ENCODE measurements around the gene CDK5RAP2.

The CDK5RAP2 gene

DNA sequence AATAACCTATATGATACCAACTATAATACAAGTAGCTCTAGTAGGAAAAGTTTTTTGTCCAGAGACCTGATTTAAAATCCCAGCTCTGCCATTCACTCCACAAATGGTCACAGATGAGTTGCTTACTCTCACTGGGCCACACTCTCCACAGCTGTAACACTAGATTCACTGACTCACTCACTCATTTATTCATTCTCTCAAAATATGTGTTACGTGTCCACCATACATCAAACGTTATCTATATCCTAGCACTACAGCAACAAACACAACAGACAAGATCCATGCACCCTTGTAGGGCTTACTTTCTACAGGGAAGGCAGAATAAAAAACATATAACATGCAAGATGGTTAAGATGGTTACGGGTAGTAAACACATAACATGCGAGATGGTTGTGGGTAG is 146.3 kb downstream of the CDK5RAP2 start:
- no peak for DNase-seq

DNA sequence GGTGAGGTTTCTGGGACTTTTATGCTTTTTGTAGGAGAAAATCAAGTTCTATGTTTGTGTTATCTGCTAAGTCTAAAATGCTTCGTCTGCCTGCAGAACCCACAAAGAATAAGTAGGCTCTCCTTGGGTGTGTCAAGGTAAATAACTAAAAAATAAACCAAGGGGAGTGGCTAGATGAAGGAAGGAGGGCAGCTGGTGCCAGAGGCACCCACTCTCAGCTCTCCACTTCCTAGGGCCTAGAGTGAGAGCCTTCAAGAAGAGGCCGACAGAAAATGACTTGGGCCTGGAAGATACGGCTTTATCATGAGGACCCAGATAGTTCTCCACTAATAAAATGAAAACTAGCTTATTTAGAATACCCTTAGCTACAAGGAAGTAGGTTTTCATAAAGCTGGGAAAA is 147.4 kb downstream of the CDK5RAP2 start:
- DNase-seq = no peak

GRCh38 chr9:120431268-120431667 is 148.7 kb downstream of the CDK5RAP2 start:
- no peak for DNase-seq

- no peak for DNase-seq
These were observed 155.7 kb downstream of the CDK5RAP2 start for GRCh38 chr9:120424248-120424647.

DNA sequence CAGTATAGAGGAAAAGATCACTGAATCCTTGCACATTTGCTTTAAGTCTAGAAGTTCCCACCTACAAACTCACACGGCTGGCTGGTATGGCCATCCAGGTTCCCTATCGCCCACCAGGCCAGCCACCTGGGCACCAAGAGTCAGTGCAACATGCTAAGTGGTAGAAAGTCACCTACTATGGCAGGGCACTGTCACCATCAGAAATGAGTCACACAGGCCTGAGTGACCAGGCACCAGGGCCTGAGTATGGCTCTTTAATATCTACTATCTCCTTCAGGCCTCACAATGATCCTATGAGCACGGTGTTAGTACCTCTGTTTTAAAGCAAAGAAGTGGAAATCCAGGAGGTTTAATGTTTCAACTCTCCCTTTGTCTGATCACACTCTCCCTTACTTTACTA is 156.2 kb downstream of the CDK5RAP2 start:
- DNase-seq = no peak

DNA sequence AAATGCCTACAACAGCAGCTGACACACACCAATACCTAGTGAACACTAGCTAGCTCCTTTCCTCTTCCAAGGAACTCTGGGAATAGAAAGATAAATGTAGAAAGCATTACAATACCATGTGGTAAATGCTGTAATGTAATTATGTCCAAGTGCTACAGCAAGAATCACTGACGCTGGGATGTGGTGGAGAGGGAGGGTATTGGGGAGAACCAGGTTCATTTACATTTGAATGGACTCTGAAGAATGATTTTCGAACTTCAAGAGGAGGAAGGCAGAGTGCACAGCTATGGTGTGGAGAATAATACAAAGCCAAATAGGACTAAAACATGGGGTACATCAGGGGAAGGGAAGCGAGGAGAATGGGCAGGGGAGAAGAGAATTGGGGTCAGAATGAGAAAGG is 158.0 kb downstream of the CDK5RAP2 start:
- DNase-seq = no peak

DNA sequence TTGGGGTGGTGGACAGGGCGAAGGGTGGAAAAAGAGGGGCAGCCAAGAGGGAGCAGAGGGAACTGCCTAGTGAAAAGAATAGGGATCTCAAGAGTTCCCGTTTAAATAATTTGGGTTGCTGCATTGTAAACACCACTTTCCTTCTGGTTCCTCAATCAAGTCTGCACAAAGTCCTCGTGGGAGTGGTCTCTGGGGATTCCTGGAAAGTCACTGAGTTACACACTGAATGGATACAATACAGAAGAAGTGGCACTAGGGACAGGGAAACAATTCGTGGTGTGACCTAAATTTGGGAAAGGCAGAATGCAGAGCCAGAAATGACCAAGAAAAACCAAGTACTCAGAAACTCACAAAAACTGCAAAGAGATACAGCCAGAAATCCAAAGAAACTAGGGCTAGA is 161.7 kb downstream of the CDK5RAP2 start:
- DNase-seq = no peak

- DNase-seq = no peak
These were observed 163.1 kb downstream of the CDK5RAP2 start for GRCh38 chr9:120416781-120417427.

DNA sequence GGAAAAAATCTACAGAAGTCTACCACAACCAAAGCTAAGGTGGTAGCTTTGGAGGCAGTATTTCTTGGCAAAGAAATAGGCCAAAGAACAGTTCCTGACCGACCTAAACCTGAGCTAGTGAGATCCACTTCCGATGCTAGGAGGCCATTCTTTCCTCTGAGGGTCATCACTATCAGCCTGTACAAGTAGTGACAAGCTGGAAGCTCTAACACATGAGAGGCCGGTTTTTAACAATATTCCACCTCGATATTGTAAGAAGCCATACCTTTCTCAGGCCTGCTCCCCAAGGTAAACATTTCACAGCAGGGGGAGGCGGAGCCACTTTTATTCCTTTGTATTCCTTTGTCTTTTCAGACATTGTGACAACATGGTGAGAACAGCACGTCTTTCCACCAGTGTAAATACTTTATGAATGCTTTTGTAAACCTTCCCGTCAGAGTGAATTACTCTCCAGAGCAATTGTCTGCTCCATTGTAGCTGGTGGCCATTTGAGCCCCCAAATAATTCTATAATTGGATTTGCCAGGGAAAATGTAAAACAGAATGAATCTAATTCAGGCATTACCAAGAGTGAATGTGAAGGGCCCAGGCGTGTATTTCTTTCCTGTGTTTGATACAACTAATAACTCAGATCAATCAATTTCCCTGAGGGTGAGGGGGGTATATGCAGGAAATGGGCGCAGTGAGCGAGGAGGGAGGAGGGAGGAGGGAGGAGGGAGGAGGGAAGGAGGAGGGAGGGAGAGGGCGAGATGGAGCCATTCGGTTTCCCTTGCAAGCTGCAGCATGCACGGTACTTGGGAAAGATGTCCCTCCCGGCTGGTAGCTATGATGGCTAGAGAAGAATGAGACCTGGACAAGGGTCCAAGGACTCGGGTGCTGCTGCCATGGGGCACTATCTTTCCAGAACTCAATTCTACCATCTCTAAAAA is 166.6 kb downstream of the CDK5RAP2 start:
- DNase-seq = peak; percentile 33

DNA sequence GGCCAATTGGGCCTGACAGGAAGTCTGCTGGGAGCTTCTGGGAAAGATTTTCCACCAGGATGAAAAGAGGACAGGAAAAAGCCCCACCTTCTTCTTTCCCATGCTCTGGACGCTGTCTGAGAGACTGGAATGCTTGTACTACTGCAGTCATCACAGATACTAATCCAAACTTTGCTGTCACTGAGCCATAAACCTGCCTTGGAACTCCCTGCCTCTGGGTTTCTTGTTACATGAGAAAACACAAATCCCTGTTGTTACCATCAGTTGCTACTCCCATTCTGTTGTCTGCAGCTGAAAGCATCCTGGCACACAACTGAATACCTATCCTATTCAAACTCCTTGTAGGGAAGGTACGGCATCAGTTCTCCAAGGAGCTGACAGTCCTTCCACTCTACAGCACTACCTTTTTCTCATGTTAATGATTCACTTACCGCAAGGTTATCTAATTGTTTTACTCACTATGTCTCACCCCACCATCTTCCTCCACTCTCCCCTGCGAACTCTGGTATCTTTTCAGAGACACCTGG is 167.5 kb downstream of the CDK5RAP2 start:
- DNase-seq = no peak

DNA sequence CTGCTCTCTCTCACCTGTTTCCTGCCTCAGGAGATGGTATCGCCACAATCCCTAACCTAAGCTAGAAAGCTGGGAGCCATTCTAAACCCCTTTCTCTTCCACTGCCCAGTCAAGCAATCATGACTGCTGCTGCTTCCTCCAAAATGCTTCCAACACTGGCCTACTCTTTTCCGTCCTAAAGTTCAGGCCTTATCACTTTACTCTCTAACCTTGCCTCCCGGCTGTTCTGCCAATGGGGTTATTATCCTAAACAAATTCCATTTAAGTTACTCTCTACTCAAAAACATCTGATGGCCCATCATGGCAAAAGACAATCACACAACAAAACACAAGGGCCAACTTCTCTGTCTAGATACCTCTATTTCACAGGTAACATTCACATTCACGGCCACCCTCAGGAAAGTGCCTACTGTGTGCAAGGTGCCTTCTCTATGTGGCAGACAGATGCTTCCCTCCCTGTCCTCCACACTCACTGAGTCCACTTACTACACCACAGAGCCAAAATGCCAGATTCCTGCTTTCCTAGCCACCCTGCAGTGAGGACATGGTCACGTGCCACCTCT is 168.0 kb downstream of the CDK5RAP2 start:
- no peak for DNase-seq

- no peak for DNase-seq
These were observed 169.0 kb downstream of the CDK5RAP2 start for GRCh38 chr9:120410925-120411501.

- no peak for DNase-seq
These were observed 171.2 kb downstream of the CDK5RAP2 start for GRCh38 chr9:120408680-120409258.

GRCh38 chr9:120405860-120406259 is 174.1 kb downstream of the CDK5RAP2 start:
- no peak for DNase-seq

GRCh38 chr9:120405134-120405533 is 174.8 kb downstream of the CDK5RAP2 start:
- no peak for DNase-seq

GRCh38 chr9:120403543-120403856 is 176.5 kb downstream of the CDK5RAP2 start:
- DNase-seq = no peak

DNA sequence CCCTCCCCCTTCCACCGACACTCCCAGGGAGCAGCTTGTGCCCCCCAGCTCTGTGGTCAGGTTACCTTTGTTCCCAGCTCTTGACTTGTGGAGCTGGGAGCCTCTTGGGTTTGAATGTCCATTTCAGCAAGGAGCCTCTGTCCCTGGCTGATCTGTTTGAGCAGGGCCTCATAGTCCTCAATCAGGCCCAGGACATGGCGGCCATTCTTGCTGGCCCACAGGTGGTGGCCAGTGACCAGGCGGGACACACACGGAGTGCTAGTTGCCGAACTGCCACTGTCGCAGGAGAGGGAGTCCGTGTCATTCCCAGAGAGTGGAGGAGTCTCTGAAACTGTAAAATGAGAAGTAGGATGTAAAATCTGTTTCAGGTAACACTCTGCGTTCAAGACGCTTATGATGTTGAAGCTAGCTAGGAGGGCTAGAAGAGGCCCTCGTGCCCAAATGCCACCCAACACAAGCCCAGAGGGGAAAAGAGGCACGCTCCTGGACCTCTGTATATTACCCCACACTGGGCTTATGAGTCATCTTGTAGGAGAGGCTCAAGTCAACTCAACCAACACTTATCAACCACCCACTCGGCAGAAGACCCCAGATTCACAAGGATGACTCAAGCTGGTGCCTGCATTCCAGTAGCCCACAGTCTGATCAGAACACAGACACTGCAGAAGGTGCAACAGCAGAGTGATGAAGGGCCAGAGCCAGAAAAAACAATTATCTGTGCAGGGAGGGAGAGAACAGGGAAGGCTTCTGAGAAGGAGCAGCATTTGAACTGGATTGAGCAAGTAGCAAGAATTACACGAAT is 177.0 kb downstream of the CDK5RAP2 start:
- no peak for DNase-seq

GRCh38 chr9:120399940-120400339 is 180.0 kb downstream of the CDK5RAP2 start:
- no peak for DNase-seq

- DNase-seq = no peak
These were observed 181.7 kb downstream of the CDK5RAP2 start for GRCh38 chr9:120398286-120398685.

GRCh38 chr9:120397453-120397852 is 182.5 kb downstream of the CDK5RAP2 start:
- DNase-seq = no peak

- DNase-seq = no peak
These were observed 183.0 kb downstream of the CDK5RAP2 start for GRCh38 chr9:120396931-120397330.

DNA sequence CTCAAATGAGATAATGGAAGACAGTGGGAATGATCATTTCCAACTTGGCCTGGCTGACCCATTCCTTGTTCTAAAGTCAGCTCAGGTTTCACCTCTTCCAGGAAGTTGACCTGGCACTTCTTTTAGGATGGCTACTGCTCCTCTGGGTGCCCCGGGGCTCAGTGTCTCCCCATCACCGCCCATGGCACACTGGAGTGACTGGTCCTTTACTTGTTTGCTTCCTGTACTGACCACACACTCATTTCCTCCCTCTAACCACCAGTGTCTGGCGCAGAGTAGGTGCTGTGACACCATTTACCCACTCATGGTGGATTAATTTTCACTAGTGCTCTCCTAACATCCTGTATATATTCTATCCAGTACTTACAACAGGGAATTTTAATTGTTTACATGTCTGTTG is 183.5 kb downstream of the CDK5RAP2 start:
- no peak for DNase-seq

All from NCI-H510A (cell line).